ENCODE results near the gene IMPG2.
"Not testable (repeated sequence)": the region's sequence is repeated elsewhere in the genome, so short reads cannot be mapped to it uniquely, and the experiment has no call there.

The IMPG2 gene

GRCh38 chr3:101320475-101320874 is at the start of gene IMPG2:
Gene IMPG2 (minus strand): TSS chr3:101320575. CDS start chr3:101320372, 203 bp downstream.
- no peak for DNase-seq

GRCh38 chr3:101362406-101362805 is 42.0 kb upstream of the IMPG2 start:
- no peak for DNase-seq

GRCh38 chr3:101351829-101352228 is 31.5 kb upstream of the IMPG2 start:
- no peak for DNase-seq

GRCh38 chr3:101340591-101340990 is 20.2 kb upstream of the IMPG2 start:
- DNase-seq = no peak

GRCh38 chr3:101333883-101334282 is 13.5 kb upstream of the IMPG2 start:
- DNase-seq = no peak

- DNase-seq = no peak
Measured at GRCh38 chr3:101329016-101329673, 8.8 kb upstream of the IMPG2 start.

- no peak for DNase-seq
Measured at GRCh38 chr3:101325393-101326134, 5.2 kb upstream of the IMPG2 start.

GRCh38 chr3:101319531-101319930 is 844 bp downstream of the IMPG2 start:
- DNase-seq = no peak

- DNase-seq = no peak
Measured at GRCh38 chr3:101312545-101312944, 7.8 kb downstream of the IMPG2 start.

GRCh38 chr3:101311676-101312075 is 8.7 kb downstream of the IMPG2 start:
- no peak for DNase-seq

GRCh38 chr3:101310978-101311375 is 9.4 kb downstream of the IMPG2 start:
- DNase-seq = no peak

- DNase-seq = not testable (repeated sequence)
Measured at GRCh38 chr3:101308147-101308772, 12.1 kb downstream of the IMPG2 start.

- no peak for DNase-seq
Measured at GRCh38 chr3:101303836-101304235, 16.5 kb downstream of the IMPG2 start.

- no peak for DNase-seq
Measured at GRCh38 chr3:101303089-101303731, 17.2 kb downstream of the IMPG2 start.

GRCh38 chr3:101300073-101300472 is 20.3 kb downstream of the IMPG2 start:
- no peak for DNase-seq

- no peak for DNase-seq
Measured at GRCh38 chr3:101292027-101292426, 28.3 kb downstream of the IMPG2 start.

GRCh38 chr3:101288294-101288693 is 32.1 kb downstream of the IMPG2 start:
- DNase-seq = no peak

- DNase-seq = no peak
Measured at GRCh38 chr3:101284757-101285156, 35.6 kb downstream of the IMPG2 start.

- no peak for DNase-seq
Measured at GRCh38 chr3:101281521-101282030, 38.8 kb downstream of the IMPG2 start.

GRCh38 chr3:101279765-101280385 is 40.5 kb downstream of the IMPG2 start:
- DNase-seq = no peak

GRCh38 chr3:101279162-101279561 is 41.2 kb downstream of the IMPG2 start:
- DNase-seq = no peak

GRCh38 chr3:101278727-101279126 is 41.6 kb downstream of the IMPG2 start:
- DNase-seq = no peak

GRCh38 chr3:101273608-101274007 is 46.8 kb downstream of the IMPG2 start:
- no peak for DNase-seq
